GM18870 (cell line): ENCODE data around the gene TAS2R42.
A peak's percentile ranks its signal among the peaks of the same experiment; 100 is the strongest.

ENCODE experiments used
- ATAC-seq: cut with Tn5 transposase; IDR thresholded peaks from one replicate; pipeline ENCODE4 v1.9.1; 2021; ENCODE audit warnings: moderate library complexity; ENCODE audit not compliant: unreplicated experiment

The TAS2R42 gene

DNA sequence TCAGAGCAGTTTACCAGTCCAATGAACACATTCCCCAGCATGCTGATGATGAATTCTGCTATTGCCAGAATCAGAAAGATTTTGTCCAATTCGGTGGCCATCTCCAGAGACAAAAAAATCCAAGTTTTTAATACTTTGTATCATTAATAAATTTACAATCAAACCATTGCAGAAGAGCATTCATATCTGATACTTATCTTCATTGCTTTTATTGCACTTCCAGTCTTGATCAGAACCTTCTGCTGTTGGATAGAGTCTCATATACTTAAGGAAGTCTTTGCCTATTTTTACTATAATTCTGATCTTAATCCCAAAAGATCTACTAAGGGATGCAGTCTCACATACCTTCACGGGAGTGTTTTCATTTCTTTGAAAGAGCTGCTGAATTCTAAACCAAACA lies at the start of gene TAS2R42:
Gene TAS2R42 (minus strand): TSS at position 101 of the 400 bp plus-strand sequence. CDS start 0 bp downstream, at position 101.
- ATAC-seq: no peak

GRCh38 chr12:11233532-11233931 lies 46.8 kb upstream of the TAS2R42 start:
- ATAC-seq: no peak

DNA sequence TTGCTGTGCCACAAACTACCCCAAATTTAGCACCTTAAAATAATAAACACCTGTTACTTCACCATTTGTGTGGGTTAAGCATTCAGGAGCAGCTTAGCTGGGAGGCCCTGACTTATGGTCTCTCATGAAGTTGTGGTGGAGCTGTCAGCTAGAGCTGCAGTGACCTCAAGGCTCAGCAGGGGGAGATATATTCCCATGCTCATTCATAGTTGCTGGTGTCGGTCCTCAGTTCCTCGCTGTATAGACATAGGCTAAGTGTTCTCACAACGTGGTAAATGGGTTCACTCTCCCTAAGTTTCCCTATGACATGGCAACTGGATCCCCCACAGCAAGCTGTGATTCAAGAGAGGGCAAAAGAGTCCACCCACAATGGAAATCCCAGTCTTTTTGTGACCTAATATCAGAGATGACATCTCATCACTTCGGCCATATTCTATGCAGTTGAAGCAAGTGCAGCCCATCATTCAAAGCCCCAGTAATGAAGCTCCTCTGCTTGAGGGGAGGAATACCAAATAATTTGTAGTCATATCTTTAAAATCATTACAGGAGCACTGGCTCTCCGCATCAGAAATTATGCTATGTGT lies 41.7 kb upstream of the TAS2R42 start:
- no peak for ATAC-seq

- no peak for ATAC-seq
These were observed 40.6 kb upstream of the TAS2R42 start for GRCh38 chr12:11227373-11227772.

GRCh38 chr12:11209113-11209512 lies 22.4 kb upstream of the TAS2R42 start:
- no peak for ATAC-seq

GRCh38 chr12:11204173-11204572 lies 17.4 kb upstream of the TAS2R42 start:
- ATAC-seq: no peak

DNA sequence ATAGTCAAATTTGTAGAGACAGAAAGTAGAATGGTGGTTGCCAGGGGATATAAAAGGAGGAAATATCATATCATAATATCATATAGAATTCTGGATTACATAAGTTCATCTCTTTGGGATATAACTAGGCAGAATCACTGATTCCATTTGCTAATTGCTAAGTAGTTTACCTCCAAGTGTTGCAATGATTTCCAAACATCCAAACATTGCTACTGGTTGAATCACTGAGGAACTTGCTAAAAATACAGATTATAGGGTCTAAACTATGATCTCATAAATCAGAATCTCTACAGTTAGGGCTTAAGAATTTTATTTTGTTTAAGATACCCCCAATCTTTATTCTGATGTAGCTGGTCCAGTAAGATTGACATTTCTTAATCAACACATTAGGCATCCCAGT lies 16.1 kb upstream of the TAS2R42 start:
- ATAC-seq: no peak

DNA sequence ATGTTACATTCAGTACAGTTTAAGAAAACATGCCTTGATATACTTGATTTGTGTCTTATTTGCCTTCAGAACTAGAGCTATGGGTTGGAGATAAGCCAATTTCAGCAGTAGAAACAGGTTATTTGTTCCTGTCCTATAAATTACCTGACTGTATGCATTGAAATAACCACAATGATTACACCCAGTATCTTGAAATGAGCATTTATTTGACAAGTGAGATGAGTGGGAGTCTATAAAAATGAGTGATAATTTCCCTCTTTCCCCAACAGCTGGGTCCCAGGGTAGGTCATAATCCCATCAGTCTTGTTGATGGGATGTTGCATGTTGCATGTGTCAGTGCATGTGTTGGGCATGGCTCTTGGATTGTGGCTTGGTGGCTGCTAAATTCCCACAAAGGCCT lies 3.7 kb downstream of the TAS2R42 start:
- no peak for ATAC-seq

DNA sequence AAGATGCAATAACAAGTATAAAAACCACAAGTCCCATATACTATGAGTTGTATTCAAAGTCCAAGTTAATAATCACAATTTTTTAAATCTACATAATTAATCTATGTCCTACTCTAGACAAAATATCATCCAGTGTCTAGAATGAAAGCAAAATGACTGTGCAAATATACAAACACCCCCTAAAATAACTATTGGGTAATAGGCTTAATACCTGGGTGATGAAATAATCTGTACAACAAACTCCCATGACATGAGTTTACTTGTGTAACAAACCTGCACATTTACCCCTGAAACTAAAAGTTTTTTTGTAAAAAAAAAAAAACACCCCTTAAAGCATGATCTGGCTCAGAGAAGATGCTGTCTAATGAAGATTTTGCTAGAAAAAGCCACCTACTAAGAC lies 4.2 kb downstream of the TAS2R42 start:
- ATAC-seq: no peak

- ATAC-seq: no peak
These were observed 8.5 kb downstream of the TAS2R42 start for GRCh38 chr12:11178250-11178649.

DNA sequence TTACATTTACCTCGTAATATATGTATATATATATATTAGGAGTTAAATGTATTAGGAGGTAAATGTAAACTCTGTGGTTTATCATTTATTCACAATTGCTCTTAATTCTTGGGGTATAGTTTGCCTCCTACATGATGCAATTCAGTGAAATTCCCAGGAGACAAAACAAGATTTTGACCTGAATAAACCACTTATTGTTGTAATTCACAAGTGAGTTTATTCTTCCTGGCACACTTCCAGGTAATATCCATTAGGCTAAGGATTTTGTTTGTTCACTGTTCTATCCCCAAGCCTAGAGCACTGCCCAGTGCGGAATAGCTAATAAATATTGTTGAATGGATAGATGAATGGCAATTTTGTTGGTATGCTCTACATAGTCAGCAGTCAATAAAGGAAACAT lies 12.7 kb downstream of the TAS2R42 start:
- ATAC-seq: no peak

DNA sequence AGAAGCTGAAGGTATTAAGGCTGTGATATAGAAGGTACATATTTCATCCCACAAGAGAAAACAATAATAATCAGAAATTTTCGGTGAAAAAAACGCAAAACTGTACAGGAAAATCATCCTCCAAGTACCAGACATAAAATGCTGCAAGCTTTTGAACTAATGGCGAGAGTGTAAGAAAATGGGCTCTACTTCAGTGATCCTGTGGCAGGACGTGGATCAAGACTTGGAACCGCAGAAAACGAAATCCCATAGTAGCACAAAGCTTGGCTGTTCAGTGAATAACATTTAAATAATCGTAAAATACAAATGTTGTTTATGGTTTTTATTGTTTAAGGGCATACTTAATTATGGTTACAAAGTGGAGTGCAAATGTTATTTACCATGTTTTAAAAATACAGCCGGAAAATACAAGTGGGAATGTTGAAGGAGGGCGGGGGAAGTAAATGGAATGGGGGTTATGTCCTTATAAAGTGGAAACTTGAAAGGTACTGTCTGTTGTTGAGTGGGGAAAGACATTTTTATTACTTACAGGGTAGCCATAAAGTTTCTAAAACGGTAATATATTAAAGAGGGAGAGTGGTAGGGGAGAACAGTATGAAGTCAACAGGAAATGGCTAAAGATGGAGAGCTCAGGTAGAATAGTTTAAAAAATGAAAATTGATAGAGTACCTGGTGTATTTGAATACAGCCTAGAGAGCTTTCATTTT lies 14.6 kb downstream of the TAS2R42 start:
- ATAC-seq: no peak

- peak; percentile 92 for ATAC-seq
These were observed 15.4 kb downstream of the TAS2R42 start, which contains the start of gene SMIM10L1 for GRCh38 chr12:11171145-11171968. Gene SMIM10L1 (plus strand): TSS chr12:11171194. CDS start chr12:11171357, 163 bp downstream.

- ATAC-seq: no peak
These were observed 16.0 kb downstream of the TAS2R42 start for GRCh38 chr12:11170810-11171144.

DNA sequence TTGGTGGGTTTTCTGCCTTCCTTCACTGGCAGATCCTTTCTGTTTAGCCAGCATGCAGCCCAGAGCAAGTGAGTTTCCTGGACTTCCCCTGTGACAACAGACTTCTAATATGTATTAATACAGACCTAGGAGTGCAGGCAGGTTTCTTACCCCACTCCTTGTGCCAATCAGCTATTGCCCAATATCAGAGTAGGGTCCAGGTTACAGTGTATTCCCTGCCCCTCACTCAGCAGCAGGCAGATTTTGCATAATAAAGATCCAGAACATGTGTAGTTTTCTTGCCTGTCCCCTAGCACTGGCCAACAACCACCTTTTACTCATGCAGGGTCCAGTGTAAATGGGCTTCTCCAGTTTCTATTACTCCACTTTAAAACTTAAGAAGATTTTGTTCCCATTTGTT lies 20.4 kb downstream of the TAS2R42 start:
- no peak for ATAC-seq

DNA sequence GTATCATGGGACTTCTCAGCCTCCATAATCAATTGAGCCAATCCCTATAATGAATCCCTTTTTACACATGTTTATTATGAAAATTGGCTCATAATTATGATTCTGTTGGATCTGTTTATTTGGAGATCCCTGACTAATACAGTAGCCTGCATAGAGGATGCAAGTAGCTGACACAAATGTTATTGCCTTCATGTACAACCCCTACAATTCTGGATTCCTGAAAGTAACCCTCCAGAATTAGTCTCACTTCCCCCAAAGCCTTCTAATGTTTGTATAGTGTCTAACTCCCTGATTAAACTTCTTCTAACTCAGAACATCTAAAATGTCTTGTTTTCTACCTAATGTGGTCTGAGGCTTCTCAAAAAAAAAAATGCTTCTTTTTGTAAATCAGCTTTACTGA lies 22.4 kb downstream of the TAS2R42 start:
- no peak for ATAC-seq

DNA sequence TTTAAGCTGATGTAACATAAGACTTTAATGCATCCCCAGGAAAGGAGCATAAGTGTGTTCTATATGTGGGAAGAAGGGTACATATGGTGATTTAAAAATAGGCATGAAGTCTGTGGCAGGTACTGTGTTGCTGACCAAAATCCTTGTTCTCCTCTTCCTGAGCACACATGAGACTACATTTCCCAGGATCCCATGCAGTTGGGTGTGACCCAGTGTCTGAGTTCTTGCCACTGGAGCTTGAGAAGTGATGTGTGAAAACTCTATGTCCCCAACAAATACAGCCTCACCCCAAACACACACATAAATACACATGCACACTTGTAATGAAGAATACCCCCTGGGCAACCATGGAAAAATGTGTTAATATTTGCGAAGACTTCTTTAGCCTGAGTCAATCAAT lies 24.2 kb downstream of the TAS2R42 start:
- no peak for ATAC-seq

GRCh38 chr12:11158885-11159444 lies 27.8 kb downstream of the TAS2R42 start:
- no peak for ATAC-seq

DNA sequence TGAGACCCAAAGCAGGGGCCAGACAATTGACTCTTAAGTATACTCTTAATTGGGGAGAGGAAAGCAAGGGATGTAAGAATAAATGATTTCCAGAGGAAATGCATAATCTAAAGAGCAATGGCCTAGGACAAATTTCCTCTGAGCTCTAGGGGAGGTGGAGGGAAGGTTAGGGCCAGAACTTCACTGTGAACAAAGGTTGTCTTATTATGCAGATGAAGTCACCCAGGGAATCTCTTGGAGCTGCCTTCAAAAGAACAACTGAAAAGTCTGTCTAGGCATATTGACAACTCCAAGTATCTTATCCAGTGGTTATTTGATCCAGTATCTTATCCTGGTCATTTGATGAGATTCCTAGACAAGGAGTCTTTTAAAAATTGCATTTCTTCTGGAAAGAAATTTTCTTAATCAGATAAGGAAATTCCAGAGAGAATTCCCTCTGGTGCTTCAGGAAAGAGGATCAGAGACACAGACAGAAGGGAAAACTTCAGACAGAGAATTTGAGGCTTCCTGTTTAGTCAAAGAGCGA lies 32.3 kb downstream of the TAS2R42 start:
- ATAC-seq: no peak

DNA sequence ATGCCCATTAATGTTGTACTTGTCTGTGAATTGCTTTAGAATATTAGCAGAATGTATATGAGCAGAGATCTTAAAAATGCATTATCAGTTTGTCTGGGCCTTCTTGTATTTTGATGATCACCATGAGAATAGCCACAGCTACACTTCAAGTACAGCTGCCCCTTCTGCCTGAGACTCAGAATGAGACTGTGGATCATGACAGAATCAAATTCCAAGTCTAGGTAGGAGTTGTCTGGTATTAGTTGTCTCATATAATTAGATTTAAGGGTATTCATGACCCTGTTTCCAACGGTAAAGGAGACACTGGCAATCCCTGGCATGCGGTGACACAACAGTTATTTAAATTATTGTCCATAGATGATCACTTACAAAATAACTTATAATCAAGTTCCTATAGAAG lies 34.0 kb downstream of the TAS2R42 start:
- no peak for ATAC-seq

DNA sequence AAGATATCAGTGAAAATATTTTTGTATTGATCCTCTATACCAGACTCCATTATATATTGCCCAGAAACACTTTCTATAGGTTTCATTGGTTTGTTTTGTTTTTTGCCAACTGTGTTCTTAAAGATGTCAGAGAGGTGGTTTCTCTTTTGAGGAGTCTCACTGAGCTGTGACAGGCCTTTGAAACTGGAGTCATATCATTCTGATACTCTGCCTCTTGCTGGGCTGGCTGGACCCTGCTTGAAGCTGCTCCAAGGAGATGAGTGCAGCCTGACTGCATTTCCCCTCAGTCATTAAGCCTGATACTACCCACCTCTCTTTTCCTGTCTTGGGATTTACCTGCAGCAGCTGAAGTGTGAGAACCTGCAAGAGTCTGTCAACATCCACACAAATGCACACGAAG lies 35.9 kb downstream of the TAS2R42 start:
- ATAC-seq: no peak
